Lower lobe of right lung (tissue), 2 donors: Measurements from ENCODE around the gene GPR6. TPM values are rescaled to one million over a fixed set of nuclear protein-coding genes. Genes with fewer than 3 reads are reported as not detected.

Experiments
- ATAC-seq, 2 donors: fragments of 200-7000 bp; cut with Tn5 transposase; one replicate each; pipeline ENCODE4 v1.9.1; 2020 to 2022; ENCODE audit warnings: mild to moderate bottlenecking in 2 of 2, moderate library complexity in 2 of 2
- DNase-seq: peaks from one replicate; pipeline ENCODE4 v3.0.0-alpha.2; 2020
- H3K27ac ChIP-seq: fragments of 200-600 bp; one replicate; pipeline ENCODE4 v1.8.0; 2022
- H3K27me3 ChIP-seq: fragments of 200-600 bp; one replicate; pipeline ENCODE4 v1.8.0; 2022; ENCODE audit warnings: low read depth
- H3K36me3 ChIP-seq: fragments of 200-600 bp; one replicate; pipeline ENCODE4 v1.8.0; 2022; ENCODE audit warnings: mild to moderate bottlenecking
- H3K4me1 ChIP-seq: fragments of 200-600 bp; one replicate; pipeline ENCODE4 v1.8.0; 2022
- H3K4me3 ChIP-seq: fragments of 200-600 bp; one replicate; pipeline ENCODE4 v1.8.0; 2022; ENCODE audit warnings: mild to moderate bottlenecking
- H3K9me3 ChIP-seq: fragments of 200-600 bp; one replicate; pipeline ENCODE4 v1.8.0; 2022
- CTCF ChIP-seq: fragments of 200-600 bp; IDR thresholded peaks from one replicate; pipeline ENCODE4 v1.8.0; 2022; ENCODE audit warnings: antibody characterized with exemption, mild to moderate bottlenecking
- intact Hi-C: fragments of 100-400 bp; cut with DNase I; formaldehyde crosslinking; loops from one replicate; pipeline ENCODE4 v1.11.0; 2022
- total RNA-seq: library from RNA; stranded (reverse); fragmentation: NEBNext Ultra II Directional; extraction: Animal tissue kit (Norgen Biotek cat#: 25700); gene quantifications from one replicate; pipeline ENCODE4 v1.2.1, GENCODE V29; 2021
- donor health status: DM: no; HTN: yes; CAD: no; lungs with severe emphysema.

GPR6 gene
- total RNA-seq, 1 donor from 2014 or later = not detected

- intact Hi-C loops = no loop called here
- no peak overlapping the region for H3K4me3 ChIP-seq
- H3K27ac ChIP-seq = no peak overlapping the region
- no peak for ATAC-seq
- no peaks in the 10 kb centered on the region for H3K9me3 ChIP-seq
- TF ChIP-seq CTCF = no peak
- no peaks in the 10 kb centered on the region for H3K4me1 ChIP-seq
- no peak for DNase-seq
- H3K27me3 ChIP-seq = no peaks in the 10 kb centered on the region
- no peaks in the 10 kb centered on the region for H3K36me3 ChIP-seq
Measured at GRCh38 chr6:109962271-109962670, 15.8 kb upstream of the GPR6 start.

- Histone ChIP-seq H3K4me1 (no peaks in the 10 kb centered on the region), H3K27ac (no peak overlapping the region), H3K9me3 (no peaks in the 10 kb centered on the region), H3K27me3 (no peaks in the 10 kb centered on the region), H3K36me3 (no peaks in the 10 kb centered on the region), H3K4me3 (no peak overlapping the region)
- TF ChIP-seq CTCF = no peak
- no peak for ATAC-seq
- intact Hi-C loops = no loop called here
- DNase-seq = no peak
Measured at GRCh38 chr6:109963598-109964170, 14.4 kb upstream of the GPR6 start.

- H3K4me3 ChIP-seq = no peak overlapping the region
- no peaks in the 10 kb centered on the region for H3K4me1 ChIP-seq
- no peaks in the 10 kb centered on the region for H3K36me3 ChIP-seq
- H3K27ac ChIP-seq = no peak overlapping the region
- DNase-seq (no peak), ATAC-seq (no peak)
- H3K9me3 ChIP-seq = no peaks in the 10 kb centered on the region
- no peaks in the 10 kb centered on the region for H3K27me3 ChIP-seq
- intact Hi-C loops = no loop called here
- no peak for TF ChIP-seq CTCF
Measured at GRCh38 chr6:109964949-109965348, 13.2 kb upstream of the GPR6 start.

- no peaks in the 10 kb centered on the region for H3K36me3 ChIP-seq
- intact Hi-C loops = no loop called here
- no peaks in the 10 kb centered on the region for H3K4me1 ChIP-seq
- H3K27ac ChIP-seq = no peak overlapping the region
- H3K27me3 ChIP-seq = no peaks in the 10 kb centered on the region
- DNase-seq (no peak), ATAC-seq (no peak)
- no peak overlapping the region for H3K4me3 ChIP-seq
- no peaks in the 10 kb centered on the region for H3K9me3 ChIP-seq
- TF ChIP-seq CTCF = no peak
Measured at GRCh38 chr6:109966299-109966698, 11.8 kb upstream of the GPR6 start.

GRCh38 chr6:109977791-109978173, 329 bp upstream of the GPR6 start:
- intact Hi-C loops = no loop called here
- no peak overlapping the region for H3K27ac ChIP-seq
- no peaks in the 10 kb centered on the region for H3K4me1 ChIP-seq
- no peaks in the 10 kb centered on the region for H3K9me3 ChIP-seq
- DNase-seq (no peak), ATAC-seq (no peak)
- TF ChIP-seq CTCF = no peak
- H3K27me3 ChIP-seq = peaks cover 45% of the 10 kb centered on the region
- no peaks in the 10 kb centered on the region for H3K36me3 ChIP-seq
- H3K4me3 ChIP-seq = no peak overlapping the region
